Psoas muscle (tissue), 8 donors: ENCODE results near the gene NAT14. TPM values are rescaled to one million over a fixed set of nuclear protein-coding genes. Genes with fewer than 3 reads are reported as not detected.

Experiments used
- ATAC-seq, 4 donors: fragments of 200-7000 bp; cut with Tn5 transposase; one replicate each; pipeline ENCODE4 v1.9.1; 2020; ENCODE audit warnings: moderate library complexity in 3 of 4, mild to moderate bottlenecking in 2 of 4
- DNase-seq, 2 donors: peaks; one replicate each; pipeline ENCODE4 v3.0.0-alpha.2; 2020
- H3K27ac ChIP-seq: fragments of 200-600 bp; one replicate; pipeline ENCODE4 v1.8.0; 2022
- H3K27me3 ChIP-seq, 3 donors: fragments of 200-600 bp in 1 of 3; one replicate each; pipeline versions ENCODE4 v1.6.1 to v1.8.0; 2013 to 2022; ENCODE audit warnings: low read length in 2 of 3, mild to moderate bottlenecking in 2 of 3, moderate library complexity in 1 of 3; ENCODE audit not compliant: insufficient read depth in 3 of 3
- H3K36me3 ChIP-seq, 2 donors: fragments of 200-600 bp in 1 of 2; one replicate each; pipeline versions ENCODE4 v1.6.1 to v1.8.0; 2013 to 2022; ENCODE audit warnings: low read depth in 1 of 2, mild to moderate bottlenecking in 1 of 2, moderate library complexity in 1 of 2; ENCODE audit not compliant: insufficient read depth in 1 of 2
- H3K4me1 ChIP-seq: fragments of 200-600 bp; one replicate; pipeline ENCODE4 v1.8.0; 2022
- H3K4me3 ChIP-seq: fragments of 200-600 bp; one replicate; pipeline ENCODE4 v1.8.0; 2022; ENCODE audit warnings: mild to moderate bottlenecking
- H3K9me3 ChIP-seq: fragments of 200-600 bp; one replicate; pipeline ENCODE4 v1.8.0; 2022
- CTCF ChIP-seq: fragments of 200-600 bp; IDR thresholded peaks from one replicate; pipeline ENCODE4 v1.8.0; 2022; ENCODE audit warnings: antibody characterized with exemption
- WGBS, 3 donors: extraction: QIAGEN DNeasy Blood & Tissue Kit; methylation state at CpG; one replicate each; pipeline versions ENCODE4 v1.1.6 to v1.1.7; 2013; 5-methylcytosine and 5-hydroxymethylcytosine counted together
- intact Hi-C, 2 donors: fragments of 100-400 bp; cut with DNase I; formaldehyde crosslinking; loops; one replicate each; pipeline versions ENCODE4 v1.11.0 to v1.14.2; 2022
- polyA plus RNA-seq, 3 donors: library from polyadenylated mRNA; stranded (reverse); fragments of 200-250 nt; gene quantifications; one replicate each; pipeline ENCODE4 v1.2.3, GENCODE V29; 2013
- total RNA-seq, 4 donors: library from RNA; stranded (reverse); fragmentation: NEBNext Ultra II Directional in 2 of 4; extraction: Animal tissue kit (Norgen Biotek cat#: 25700) in 2 of 4; gene quantifications; one replicate each; pipeline versions ENCODE4 v1.2.1 to v1.2.4, GENCODE V29; 2021 to 2023
- donor health status: healthy with polysubstance abuse.
- donor health status: DM: no; HTN: no; CAD: no; lungs with moderate emphysema.
- donor health status: Bipolar disorder and iron deficiency.
- donor health status: healthy.
- donor health status: DM: yes; HTN: yes; CAD: no.
- donor health status: DM: no; HTN: no; CAD: no.
- donor health status: DM: no; HTN: no; CAD: no.
- donor health status: DM: yes; HTN: yes; CAD: no.

Gene NAT14
- total and polyA plus RNA-seq, 7 donors, result 2.0 to 6.3 (median 3.6) TPM

DNA sequence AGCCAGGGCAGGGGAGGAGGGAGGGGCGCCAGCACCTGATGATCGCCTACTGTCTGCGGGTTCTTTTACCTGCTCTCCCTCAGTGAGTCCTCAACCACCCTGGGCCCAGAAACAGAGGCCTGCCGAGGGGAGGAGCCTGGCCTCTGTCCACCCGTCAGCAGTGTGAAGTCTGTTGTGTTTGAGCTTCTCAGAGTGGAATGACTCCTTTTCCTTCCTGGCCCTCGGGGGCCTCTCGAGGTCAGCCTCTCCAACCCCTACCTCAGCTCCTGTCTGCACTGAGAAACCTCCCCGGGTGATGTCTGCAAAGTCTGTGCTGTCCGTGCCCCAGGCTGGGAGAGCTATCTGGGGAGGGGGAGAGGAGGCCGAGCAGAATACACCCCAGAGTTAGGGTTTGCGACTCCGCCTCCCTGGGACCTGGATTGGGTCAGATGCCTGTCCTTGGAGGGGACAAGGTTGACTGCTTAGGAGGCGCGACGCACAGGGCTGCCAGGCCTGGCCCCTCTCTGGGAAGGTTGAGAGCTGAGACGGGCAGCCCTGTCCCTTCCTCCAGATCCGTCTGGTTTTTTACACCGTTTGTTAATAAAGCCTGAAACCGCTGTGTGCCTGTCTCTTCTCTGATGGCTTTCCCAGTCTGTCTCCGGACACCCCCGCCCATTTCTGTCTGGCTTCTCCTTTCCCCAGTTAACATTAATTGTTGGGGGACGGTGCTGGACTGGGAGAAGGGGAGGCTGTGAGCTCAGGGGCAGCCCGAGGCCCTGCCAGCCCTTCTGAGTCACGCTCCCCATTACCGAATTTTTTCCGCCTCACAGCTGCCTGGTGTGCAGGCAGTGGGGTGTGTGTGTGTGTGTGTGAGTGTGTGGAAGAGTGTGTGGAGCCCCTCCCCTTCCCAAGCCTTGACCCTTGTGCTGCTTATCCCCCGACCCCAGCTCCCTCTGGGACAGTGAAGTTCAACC lies 2.3 kb downstream of the NAT14 start:
- H3K27me3 ChIP-seq, result peaks cover 0 to 11% (median 5%) of the 10 kb centered on the region in 3 donors
- WGBS, 3 donors, result 47 to 49% (median 47%) methylated on average over 25 to 27 of the region's 27 CpGs
- DNase-seq, result peak; percentile 79 to 85
- H3K9me3 ChIP-seq, result no peaks in the 10 kb centered on the region
- intact Hi-C loops, result no loop called here
- TF ChIP-seq CTCF, result no peak
- peak; percentile 34 to 47 (median 42) for ATAC-seq
- peak overlapping the region; percentile 73 for H3K27ac ChIP-seq
- H3K4me1 ChIP-seq, result peaks cover 9% of the 10 kb centered on the region
- H3K4me3 ChIP-seq, result peak overlapping the region; percentile 25
- peaks cover 0 to 9% of the 10 kb centered on the region in 2 donors for H3K36me3 ChIP-seq

DNA sequence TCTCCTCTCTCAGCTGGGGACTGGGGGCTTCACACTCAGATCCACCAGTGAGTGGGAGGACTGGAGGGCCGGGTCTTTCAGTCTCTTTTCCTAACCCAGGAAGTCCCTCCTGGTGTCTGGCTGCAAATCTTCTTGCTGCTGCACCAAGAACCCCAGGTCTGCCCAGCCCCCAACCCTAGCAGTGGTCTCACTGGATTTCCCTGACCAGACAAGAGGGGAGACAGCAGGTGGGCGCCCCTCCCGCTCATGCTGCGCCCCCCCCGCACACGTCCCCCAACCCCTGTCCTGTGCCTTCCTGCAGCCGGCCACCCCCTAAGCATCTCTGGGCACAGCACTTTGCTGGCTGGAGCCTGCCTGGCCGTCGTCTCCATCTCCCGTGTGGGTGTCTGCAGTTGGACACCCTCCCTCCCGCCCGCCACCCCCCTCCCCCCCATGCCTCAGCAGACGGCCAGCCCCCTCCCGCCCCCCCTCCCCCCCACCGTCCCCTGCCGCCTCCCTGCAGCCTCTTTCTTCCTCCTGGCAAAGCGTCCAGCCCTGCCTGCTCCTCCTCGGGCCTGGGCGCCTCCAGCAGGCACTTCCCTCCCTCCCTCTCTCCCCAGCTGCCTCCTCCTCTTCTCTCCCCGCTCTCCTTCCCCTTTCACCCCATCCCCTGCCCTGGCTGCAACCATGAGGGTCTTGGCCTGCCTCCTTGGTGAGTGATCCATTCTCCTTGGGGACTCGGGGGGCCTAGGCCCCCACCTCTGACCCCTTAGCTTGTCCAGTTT lies 3.1 kb downstream of the NAT14 start, which contains the start of gene SSC5D:
Gene SSC5D (plus strand): TSS at position 513 of the 764 bp plus-strand sequence. CDS start 154 bp downstream, at position 667.
- intact Hi-C loops, result no loop called here
- H3K4me1 ChIP-seq, result peaks cover 9% of the 10 kb centered on the region
- peaks cover 0 to 11% (median 5%) of the 10 kb centered on the region in 3 donors for H3K27me3 ChIP-seq
- DNase-seq, result peak in 1 of 2 donors; percentile 65
- peak within 1 kb of the TSS; percentile 73 for H3K27ac ChIP-seq
- ATAC-seq, result no peak
- peaks cover 0 to 2% of the 10 kb centered on the region in 2 donors for H3K36me3 ChIP-seq
- TF ChIP-seq CTCF, result no peak
- 21 to 31% (median 21%) methylated on average over 8 to 19 of the region's 21 CpGs for WGBS, 3 donors
- H3K9me3 ChIP-seq, result no peaks in the 10 kb centered on the region
- H3K4me3 ChIP-seq, result no peak within 1 kb of the TSS

DNA sequence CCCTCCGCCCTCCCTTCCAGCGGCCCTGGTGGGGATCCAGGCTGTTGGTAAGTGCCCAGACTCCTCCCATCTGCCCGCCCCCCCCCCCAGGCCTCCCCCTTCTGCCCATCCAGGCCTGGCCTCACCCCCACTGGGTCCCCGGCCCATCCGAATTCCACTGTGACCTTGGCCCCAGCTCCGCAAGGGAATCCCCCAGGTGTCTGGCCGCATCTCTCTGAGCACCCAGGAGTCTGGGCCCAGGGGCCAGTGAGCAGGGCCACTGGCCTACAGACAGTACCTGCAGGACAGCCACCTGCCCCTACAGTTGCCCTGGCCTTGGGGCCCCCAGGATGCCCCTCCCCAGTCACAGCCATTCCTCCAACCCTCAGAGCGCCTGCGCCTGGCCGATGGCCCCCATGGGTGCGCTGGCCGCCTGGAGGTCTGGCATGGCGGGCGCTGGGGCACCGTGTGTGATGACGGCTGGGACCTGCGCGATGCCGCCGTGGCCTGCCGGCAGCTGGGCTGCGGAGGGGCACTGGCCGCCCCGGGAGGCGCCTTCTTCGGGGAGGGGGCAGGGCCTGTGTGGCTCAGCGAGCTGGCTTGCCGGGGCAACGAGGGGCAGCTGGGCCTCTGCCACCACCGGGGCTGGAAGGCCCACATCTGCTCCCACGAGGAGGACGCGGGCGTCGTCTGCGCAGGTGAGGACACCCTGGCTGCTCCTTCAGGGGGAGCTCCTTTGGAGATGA lies 4.2 kb downstream of the NAT14 start:
- no peak overlapping the region for H3K4me3 ChIP-seq
- no peak for ATAC-seq
- DNase-seq, result no peak
- H3K27me3 ChIP-seq, result peaks cover 0 to 11% (median 5%) of the 10 kb centered on the region in 3 donors
- no peak for TF ChIP-seq CTCF
- intact Hi-C loops, result no loop called here
- H3K4me1 ChIP-seq, result peaks cover 6% of the 10 kb centered on the region
- 43 to 52% (median 48%) methylated on average over 32 to 36 of the region's 36 CpGs for WGBS, 3 donors
- H3K9me3 ChIP-seq, result no peaks in the 10 kb centered on the region
- no peaks in the 10 kb centered on the region for H3K36me3 ChIP-seq
- no peak overlapping the region for H3K27ac ChIP-seq

- intact Hi-C loops, result no loop called here
- no peak overlapping the region for H3K27ac ChIP-seq
- H3K9me3 ChIP-seq, result no peaks in the 10 kb centered on the region
- DNase-seq, result no peak
- peaks cover 0 to 13% (median 5%) of the 10 kb centered on the region in 3 donors for H3K27me3 ChIP-seq
- no peaks in the 10 kb centered on the region for H3K36me3 ChIP-seq
- no peak for TF ChIP-seq CTCF
- no peaks in the 10 kb centered on the region for H3K4me1 ChIP-seq
- no peak for ATAC-seq
- no peak overlapping the region for H3K4me3 ChIP-seq
- WGBS, 3 donors, result 69 to 75% (median 74%) methylated on average over 17 to 21 of the region's 21 CpGs
Observed at GRCh38 chr19:55489711-55490477, 4.9 kb downstream of the NAT14 start.
